Gastroesophageal sphincter (tissue), 4 donors: ENCODE data around the gene STK24. TPM values are rescaled to one million over a fixed set of nuclear protein-coding genes. Genes with fewer than 3 reads are reported as not detected.
"Not testable (repeated sequence)": the region's sequence is repeated elsewhere in the genome, so short reads cannot be mapped to it uniquely, and the experiment has no call there.

Experiments used
- ATAC-seq: fragments of 150-250 bp; one replicate; pipeline ENCODE4 v1.9.1; 2016; ENCODE audit warnings: mild to moderate bottlenecking, moderate library complexity
- H3K27ac ChIP-seq, 4 donors: fragments of 200-600 bp; sonication (generic) in 3 of 4; 1 replicate in 3 of 4; 2 replicates in 1 of 4; pipeline ENCODE4 v1.5.1; 2016 to 2019
- H3K27me3 ChIP-seq: fragments of 200-600 bp; sonication (generic); one replicate; pipeline ENCODE4 v1.5.1; 2019
- H3K36me3 ChIP-seq, 2 donors: fragments of 200-600 bp; sonication (generic); one replicate each; pipeline ENCODE4 v1.5.1; 2019; ENCODE audit warnings: control low read depth in 1 of 2
- H3K4me1 ChIP-seq, 3 donors: fragments of 200-600 bp; sonication (generic); 1 replicate in 2 of 3; 2 replicates in 1 of 3; pipeline ENCODE4 v1.5.1; 2016 to 2019; ENCODE audit warnings: control low read depth in 2 of 3
- H3K4me3 ChIP-seq, 2 donors: fragments of 200-600 bp; sonication (generic); one replicate each; pipeline ENCODE4 v1.5.1; 2019; ENCODE audit warnings: mild to moderate bottlenecking in 1 of 2, moderate library complexity in 1 of 2
- H3K9me3 ChIP-seq, 3 donors: fragments of 200-600 bp; sonication (generic); one replicate each; pipeline ENCODE4 v1.5.1; 2017 to 2019; ENCODE audit warnings: control low read depth in 2 of 3
- EP300 ChIP-seq: sonication (generic); formaldehyde crosslinking; IDR thresholded peaks from one replicate; pipeline ENCODE4 v1.6.1; 2017; ENCODE audit warnings: antibody characterized with exemption, mild to moderate bottlenecking
- POLR2A ChIP-seq, 2 donors: fragments of 450-650 bp; IDR thresholded peaks; one replicate each; pipeline ENCODE4 v1.6.1; 2017; ENCODE audit warnings: antibody characterized with exemption in 2 of 2, mild to moderate bottlenecking in 2 of 2, moderate library complexity in 1 of 2
- POLR2AphosphoS5 ChIP-seq: sonication (generic); formaldehyde crosslinking; IDR thresholded peaks from one replicate; pipeline ENCODE4 v1.6.1; 2017; ENCODE audit warnings: antibody characterized with exemption
- WGBS, 2 donors: methylation state at CpG; one replicate each; pipeline ENCODE4 v1.1.5; 2018; ENCODE audit warnings: low coverage in 1 of 2; 5-methylcytosine and 5-hydroxymethylcytosine counted together
- total RNA-seq, 4 donors: library from RNA; depleted of rRNA; stranded (reverse); fragments of >200 nt; gene quantifications; one replicate each; pipeline ENCODE4 v1.1.0, GENCODE V29; 2016
- TF ChIP-seq, protein P1 (sequence below), 4 experiments: fragments of 200-600 bp in 2 of 4; fragments of 450-650 bp in 2 of 4; sonication (generic) in 1 of 4; IDR thresholded peaks; one replicate each; pipeline ENCODE4 v1.5.1; 2017 to 2019; ENCODE audit warnings: antibody characterized with exemption in 4 of 4, mild to moderate bottlenecking in 2 of 4, moderate library complexity in 2 of 4

The STK24 gene
- 100 to 1,000 TPM in 2 of 4 donors, 10 to 100 TPM in 2; 60.2 to 157 (median 102) TPM for total RNA-seq

- peaks cover 0 to 60% (median 21%) of the 10 kb centered on the region in 3 donors for H3K4me1 ChIP-seq
These were observed at the start of gene STK24 for GRCh38 chr13:98576963-98577835. Gene STK24, minus strand, starts transcription at chr13:98577107. Its CDS starts 321 bp downstream, at chr13:98576786.

GRCh38 chr13:98626298-98626935 is 49.5 kb upstream of the STK24 start:
- Histone ChIP-seq H3K27ac (no peak overlapping the region), H3K4me3 (no peak overlapping the region), H3K27me3 (no peaks in the 10 kb centered on the region), H3K36me3 (no peaks in the 10 kb centered on the region), H3K4me1 (peaks cover 0 to 13% (median 0%) of the 10 kb centered on the region in 3 donors), H3K9me3 (no peaks in the 10 kb centered on the region)
- no CpG with 5 or more reads among the region's 1 CpG for WGBS, 2 donors
- no peak for ATAC-seq
- TF ChIP-seq, protein P1, sequence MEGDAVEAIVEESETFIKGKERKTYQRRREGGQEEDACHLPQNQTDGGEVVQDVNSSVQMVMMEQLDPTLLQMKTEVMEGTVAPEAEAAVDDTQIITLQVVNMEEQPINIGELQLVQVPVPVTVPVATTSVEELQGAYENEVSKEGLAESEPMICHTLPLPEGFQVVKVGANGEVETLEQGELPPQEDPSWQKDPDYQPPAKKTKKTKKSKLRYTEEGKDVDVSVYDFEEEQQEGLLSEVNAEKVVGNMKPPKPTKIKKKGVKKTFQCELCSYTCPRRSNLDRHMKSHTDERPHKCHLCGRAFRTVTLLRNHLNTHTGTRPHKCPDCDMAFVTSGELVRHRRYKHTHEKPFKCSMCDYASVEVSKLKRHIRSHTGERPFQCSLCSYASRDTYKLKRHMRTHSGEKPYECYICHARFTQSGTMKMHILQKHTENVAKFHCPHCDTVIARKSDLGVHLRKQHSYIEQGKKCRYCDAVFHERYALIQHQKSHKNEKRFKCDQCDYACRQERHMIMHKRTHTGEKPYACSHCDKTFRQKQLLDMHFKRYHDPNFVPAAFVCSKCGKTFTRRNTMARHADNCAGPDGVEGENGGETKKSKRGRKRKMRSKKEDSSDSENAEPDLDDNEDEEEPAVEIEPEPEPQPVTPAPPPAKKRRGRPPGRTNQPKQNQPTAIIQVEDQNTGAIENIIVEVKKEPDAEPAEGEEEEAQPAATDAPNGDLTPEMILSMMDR (IDR thresholded peaks at IDR 0.05), result no peak
- TF ChIP-seq EP300 (no peak), POLR2A (IDR thresholded peaks at IDR 0.05) (no peak)

More at GRCh38 chr13:98576963-98577835, at the start of gene STK24:
- Histone ChIP-seq H3K36me3 (no peaks in the 10 kb centered on the region), H3K27me3 (no peaks in the 10 kb centered on the region), H3K27ac (peak within 1 kb of the TSS; percentile 97 to 100 (median 98)), H3K4me3 (peak within 1 kb of the TSS; percentile 94 to 99), H3K9me3 (no peaks in the 10 kb centered on the region)
- peak; percentile 92 for ATAC-seq
- 0 to 4% methylated on average over 4 to 6 of the region's 103 CpGs for WGBS, 2 donors
- no peak for TF ChIP-seq EP300
- TF ChIP-seq, protein P1 (IDR thresholded peaks at IDR 0.05), result peak in 1 of 4 experiments; percentile 2
- peak; percentile 57 for TF ChIP-seq POLR2AphosphoS5
- peak; percentile 45 to 59 for TF ChIP-seq POLR2A (IDR thresholded peaks at IDR 0.05)

DNA sequence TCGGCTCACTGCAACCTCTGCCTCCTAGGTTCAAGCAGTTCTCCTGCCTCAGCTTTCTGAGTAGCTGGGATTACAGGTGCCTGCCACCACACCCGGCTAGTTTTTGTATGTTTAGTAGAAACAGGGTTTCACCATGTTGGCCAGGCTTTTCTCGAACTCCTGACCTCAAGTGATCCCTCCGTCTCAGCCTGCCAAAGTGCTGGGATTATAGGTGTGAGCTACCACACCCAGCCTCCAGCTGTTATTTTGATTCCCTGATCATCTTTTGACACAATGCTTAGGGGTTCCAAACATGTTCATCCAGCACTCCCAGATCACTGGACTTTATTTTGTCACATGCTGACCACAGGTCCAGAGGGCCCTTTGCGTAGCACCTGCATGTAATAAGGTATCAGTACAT is 47.7 kb upstream of the STK24 start:
- WGBS, 2 donors, result 67 to 68% methylated on average over 2 to 4 of the region's 5 CpGs
- H3K9me3 ChIP-seq, ATAC-seq, H3K27me3 ChIP-seq, H3K27ac ChIP-seq, H3K4me3 ChIP-seq, H3K36me3 ChIP-seq: not testable (repeated sequence)
- H3K4me1 ChIP-seq, result peaks cover 0 to 13% (median 0%) of the 10 kb centered on the region in 3 donors

DNA sequence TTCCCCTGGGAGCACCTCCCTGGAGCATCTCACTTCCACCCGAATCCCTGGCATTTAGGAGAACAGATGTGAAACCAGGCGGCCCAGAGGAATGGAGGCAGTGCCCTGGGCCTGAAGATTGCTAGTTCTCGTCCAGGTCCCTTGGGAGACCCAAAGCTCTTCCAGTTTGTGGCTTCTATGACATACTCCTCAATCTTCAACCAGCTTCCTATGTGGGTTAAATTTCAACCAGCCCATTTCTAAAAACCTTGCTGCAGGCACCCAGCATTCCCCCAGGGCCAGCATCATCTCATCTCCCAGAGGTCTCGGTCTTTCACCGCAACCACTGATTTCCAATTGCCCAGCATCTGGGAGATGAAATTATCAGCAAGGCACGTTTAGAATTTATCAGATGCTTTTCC is 46.0 kb upstream of the STK24 start:
- ATAC-seq, result no peak
- H3K4me3 ChIP-seq, result no peak overlapping the region
- no peaks in the 10 kb centered on the region for H3K27me3 ChIP-seq
- TF ChIP-seq, protein P1 (IDR thresholded peaks at IDR 0.05), result no peak
- TF ChIP-seq POLR2AphosphoS5 (no peak), EP300 (no peak), POLR2A (IDR thresholded peaks at IDR 0.05) (no peak)
- no peak overlapping the region for H3K27ac ChIP-seq
- H3K4me1 ChIP-seq, result peaks cover 0 to 13% (median 0%) of the 10 kb centered on the region in 3 donors
- WGBS, 2 donors, result 61 to 62% methylated on average over 6 of the region's 6 CpGs
- H3K36me3 ChIP-seq, result no peaks in the 10 kb centered on the region
- no peaks in the 10 kb centered on the region for H3K9me3 ChIP-seq

GRCh38 chr13:98619556-98619955 is 42.6 kb upstream of the STK24 start:
- TF ChIP-seq, protein P1 (IDR thresholded peaks at IDR 0.05), result no peak
- TF ChIP-seq EP300 (no peak), POLR2AphosphoS5 (no peak), POLR2A (IDR thresholded peaks at IDR 0.05) (no peak)
- Histone ChIP-seq H3K36me3 (no peaks in the 10 kb centered on the region), H3K9me3 (no peaks in the 10 kb centered on the region), H3K27ac (no peak overlapping the region), H3K4me3 (no peak overlapping the region), H3K4me1 (peaks cover 0 to 13% (median 0%) of the 10 kb centered on the region in 3 donors), H3K27me3 (no peaks in the 10 kb centered on the region)
- no peak for ATAC-seq
- 90 to 96% methylated on average over 3 of the region's 3 CpGs for whole genome bisulfite sequencing, 2 donors

- H3K4me3 ChIP-seq, H3K9me3 ChIP-seq, H3K36me3 ChIP-seq, ATAC-seq, H3K27me3 ChIP-seq, H3K27ac ChIP-seq, H3K4me1 ChIP-seq: not testable (repeated sequence)
- 83 to 100% methylated on average over 1 of the region's 2 CpGs for WGBS, 2 donors
These were observed 38.7 kb upstream of the STK24 start for GRCh38 chr13:98615595-98615994.
